ENCODE results near the gene FAM43A. TPM values are rescaled to one million over a fixed set of nuclear protein-coding genes. Genes with fewer than 3 reads are reported as not detected.

FAM43A gene
- total and polyA plus RNA-seq, 5 donors from 2014 or later, result 4.8 to 9.4 (median 6.5) TPM

DNA sequence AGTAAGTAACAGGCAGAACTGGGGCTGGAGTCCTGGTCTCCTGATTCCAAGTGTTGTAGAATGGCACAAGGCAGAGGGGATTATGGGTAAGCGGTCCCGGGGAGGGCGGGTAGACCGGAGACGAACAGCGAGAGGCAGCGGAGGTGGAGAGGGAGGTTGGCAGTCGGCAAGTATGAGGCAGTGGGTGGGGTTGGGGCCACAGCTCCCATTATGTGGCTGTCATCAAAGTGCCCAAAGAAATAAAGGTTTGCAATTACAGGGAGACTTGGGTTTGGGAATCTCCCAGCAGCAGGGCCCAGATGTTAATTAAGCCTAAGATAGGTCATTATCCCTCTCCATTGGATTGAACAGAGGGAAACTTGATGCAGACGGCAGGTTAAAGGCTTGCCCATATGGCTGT lies 16.9 kb downstream of the FAM43A start:
- H3K9me3 Mint-ChIP-seq, result peaks cover 0 to 11% (median 0%) of the 10 kb centered on the region in 7 donors
- no peak for ATAC-seq (ENCODE audit: low read depth in 2 of 2)
- H3K27ac Mint-ChIP-seq, result no peak overlapping the region
- Histone ChIP-seq H3K4me1 (ENCODE audit: control insufficient read depth, insufficient read depth, low read length, poor library complexity, severe bottlenecking) (no peaks in the 10 kb centered on the region), H3K27ac (ENCODE audit: insufficient read depth, low read length, poor library complexity, severe bottlenecking) (no peak overlapping the region), H3K27me3 (ENCODE audit: control insufficient read depth, insufficient read depth, low read length) (peaks cover 2% of the 10 kb centered on the region), H3K36me3 (ENCODE audit: control insufficient read depth, insufficient read depth, low read length) (no peaks in the 10 kb centered on the region), H3K4me3 (ENCODE audit: low read depth, low read length) (no peak overlapping the region), H3K9me3 (ENCODE audit: control insufficient read depth in 2 of 2, low read length in 2 of 2) (peaks cover 3 to 7% of the 10 kb centered on the region in 2 experiments)
- no peaks in the 10 kb centered on the region for H3K36me3 Mint-ChIP-seq
- no peak overlapping the region for H3K4me3 Mint-ChIP-seq
- H3K27me3 Mint-ChIP-seq, result peaks cover 23% of the 10 kb centered on the region
- no peak for DNase-seq
- no peaks in the 10 kb centered on the region for H3K4me1 Mint-ChIP-seq

DNA sequence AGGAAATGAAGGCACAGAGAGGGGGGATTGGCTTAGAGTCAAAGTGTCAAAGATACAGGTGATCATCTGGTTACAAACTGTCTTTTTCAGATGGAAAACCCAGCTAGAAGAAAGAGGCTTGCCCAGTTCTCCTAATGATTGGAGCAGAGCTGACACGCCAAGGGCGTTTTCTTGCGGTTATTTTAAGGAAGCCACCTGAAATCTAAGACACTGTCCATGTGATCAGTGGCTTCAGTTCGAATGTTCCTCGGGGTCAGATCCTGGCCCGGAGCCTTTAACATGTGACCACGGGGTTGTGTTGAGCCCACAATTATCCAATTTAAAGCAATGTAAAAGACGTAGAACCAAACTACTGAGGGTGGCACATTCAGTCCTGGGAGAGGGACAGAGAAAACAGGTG lies 19.5 kb downstream of the FAM43A start:
- Histone ChIP-seq H3K9me3 (ENCODE audit: control insufficient read depth in 2 of 2, low read length in 2 of 2) (peaks cover 0 to 2% of the 10 kb centered on the region in 2 experiments), H3K36me3 (ENCODE audit: control insufficient read depth, insufficient read depth, low read length) (no peaks in the 10 kb centered on the region), H3K4me3 (ENCODE audit: low read depth, low read length) (no peak overlapping the region), H3K4me1 (ENCODE audit: control insufficient read depth, insufficient read depth, low read length, poor library complexity, severe bottlenecking) (no peaks in the 10 kb centered on the region), H3K27me3 (ENCODE audit: control insufficient read depth, insufficient read depth, low read length) (no peaks in the 10 kb centered on the region), H3K27ac (ENCODE audit: insufficient read depth, low read length, poor library complexity, severe bottlenecking) (no peak overlapping the region)
- DNase-seq (no peak), ATAC-seq (ENCODE audit: low read depth in 2 of 2) (no peak)
- Mint-ChIP-seq H3K4me3 (no peak overlapping the region), H3K36me3 (no peaks in the 10 kb centered on the region), H3K9me3 (peaks cover 0 to 5% (median 2%) of the 10 kb centered on the region in 7 donors), H3K27ac (no peak overlapping the region), H3K4me1 (no peaks in the 10 kb centered on the region), H3K27me3 (peaks cover 24% of the 10 kb centered on the region)

DNA sequence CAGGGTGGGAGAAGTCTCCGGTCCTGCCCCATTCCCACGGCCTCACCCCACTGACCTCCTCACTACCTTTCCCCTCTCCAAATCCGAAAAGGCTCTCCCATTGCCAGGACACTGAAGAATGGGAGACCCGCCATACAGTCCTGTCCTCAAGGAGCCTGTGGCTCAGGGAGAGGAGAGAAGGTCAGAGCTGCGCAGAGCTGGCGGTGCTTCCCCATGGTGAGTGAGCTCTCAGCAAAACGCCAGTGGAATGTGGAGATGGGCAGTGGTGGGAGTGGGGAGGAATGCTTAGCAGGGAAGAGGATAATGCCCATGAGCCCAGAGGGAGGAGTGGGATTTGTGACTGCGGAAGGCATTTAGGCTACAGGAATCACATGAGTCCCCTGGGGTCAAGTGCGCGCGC lies 20.1 kb downstream of the FAM43A start:
- Mint-ChIP-seq H3K27me3 (peaks cover 24% of the 10 kb centered on the region), H3K9me3 (peaks cover 0 to 4% (median 2%) of the 10 kb centered on the region in 7 donors), H3K36me3 (no peaks in the 10 kb centered on the region), H3K27ac (peak overlapping the region in 1 of 3 donors; percentile 35), H3K4me3 (no peak overlapping the region), H3K4me1 (no peaks in the 10 kb centered on the region)
- Histone ChIP-seq H3K9me3 (ENCODE audit: control insufficient read depth in 2 of 2, low read length in 2 of 2) (peaks cover 0 to 2% of the 10 kb centered on the region in 2 experiments), H3K27me3 (ENCODE audit: control insufficient read depth, insufficient read depth, low read length) (no peaks in the 10 kb centered on the region), H3K36me3 (ENCODE audit: control insufficient read depth, insufficient read depth, low read length) (no peaks in the 10 kb centered on the region), H3K4me1 (ENCODE audit: control insufficient read depth, insufficient read depth, low read length, poor library complexity, severe bottlenecking) (no peaks in the 10 kb centered on the region), H3K27ac (ENCODE audit: insufficient read depth, low read length, poor library complexity, severe bottlenecking) (no peak overlapping the region), H3K4me3 (ENCODE audit: low read depth, low read length) (no peak overlapping the region)
- DNase-seq (no peak), ATAC-seq (ENCODE audit: low read depth in 2 of 2) (no peak)

DNA sequence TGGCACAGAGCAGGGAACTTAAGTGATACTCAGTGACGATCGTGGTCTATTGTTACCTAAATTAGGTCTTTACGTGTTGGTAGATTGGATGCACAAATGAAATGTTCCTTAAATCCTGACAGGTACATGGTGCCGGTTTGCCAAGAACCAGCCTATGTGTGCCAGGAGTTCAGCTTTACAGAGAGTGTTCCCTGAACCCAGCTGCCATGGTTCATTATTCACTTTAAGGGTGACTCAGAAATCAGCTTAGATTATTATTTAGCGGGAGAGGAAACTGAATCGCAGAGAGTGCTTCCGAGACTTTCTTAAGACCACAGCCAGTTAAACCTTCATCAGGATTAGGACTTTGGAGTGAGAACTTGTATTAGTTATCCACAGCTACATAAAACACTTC lies 21.5 kb downstream of the FAM43A start:
- no peak for DNase-seq
- peaks cover 0 to 2% of the 10 kb centered on the region in 2 experiments for H3K9me3 ChIP-seq (ENCODE audit: control insufficient read depth in 2 of 2, low read length in 2 of 2)

DNA sequence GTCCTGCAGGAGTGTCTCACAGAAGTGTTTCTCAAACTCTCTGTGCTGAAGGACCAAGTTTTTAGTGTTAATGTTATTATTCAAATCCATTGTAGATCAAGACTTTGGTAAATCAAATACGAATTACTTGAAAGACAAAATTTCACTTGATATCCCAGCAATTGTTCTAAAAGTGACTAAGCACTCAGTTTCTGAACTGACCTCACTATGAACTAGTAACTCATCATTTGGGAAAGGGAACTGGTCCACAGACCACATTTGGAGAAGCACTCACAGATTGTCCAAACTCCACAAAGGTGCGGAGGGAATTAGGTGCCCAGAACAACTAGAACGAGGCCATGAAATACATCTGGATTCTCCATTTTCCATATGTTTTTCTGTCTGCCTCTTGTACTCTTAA lies 25.6 kb downstream of the FAM43A start:
- Mint-ChIP-seq H3K4me1 (no peaks in the 10 kb centered on the region), H3K27me3 (peaks cover 31% of the 10 kb centered on the region), H3K27ac (no peak overlapping the region), H3K36me3 (no peaks in the 10 kb centered on the region), H3K9me3 (peaks cover 0 to 4% (median 2%) of the 10 kb centered on the region in 7 donors), H3K4me3 (no peak overlapping the region)
- peaks cover 0 to 2% of the 10 kb centered on the region in 2 experiments for H3K9me3 ChIP-seq (ENCODE audit: control insufficient read depth in 2 of 2, low read length in 2 of 2)
- ATAC-seq (ENCODE audit: low read depth in 2 of 2) (no peak), DNase-seq (no peak)
- peaks cover 3% of the 10 kb centered on the region for H3K27me3 ChIP-seq (ENCODE audit: control insufficient read depth, insufficient read depth, low read length)
- H3K36me3 ChIP-seq (ENCODE audit: control insufficient read depth, insufficient read depth, low read length), result no peaks in the 10 kb centered on the region
- H3K4me1 ChIP-seq (ENCODE audit: control insufficient read depth, insufficient read depth, low read length, poor library complexity, severe bottlenecking), result no peaks in the 10 kb centered on the region
- no peak overlapping the region for H3K4me3 ChIP-seq (ENCODE audit: low read depth, low read length)
- no peak overlapping the region for H3K27ac ChIP-seq (ENCODE audit: insufficient read depth, low read length, poor library complexity, severe bottlenecking)

More for the DNA sequence above, 21.5 kb downstream of the FAM43A start:
- H3K27ac Mint-ChIP-seq, result no peak overlapping the region
- Histone ChIP-seq H3K4me3 (ENCODE audit: low read depth, low read length) (no peak overlapping the region), H3K4me1 (ENCODE audit: control insufficient read depth, insufficient read depth, low read length, poor library complexity, severe bottlenecking) (no peaks in the 10 kb centered on the region), H3K27me3 (ENCODE audit: control insufficient read depth, insufficient read depth, low read length) (no peaks in the 10 kb centered on the region), H3K27ac (ENCODE audit: insufficient read depth, low read length, poor library complexity, severe bottlenecking) (no peak overlapping the region), H3K36me3 (ENCODE audit: control insufficient read depth, insufficient read depth, low read length) (no peaks in the 10 kb centered on the region)
- no peaks in the 10 kb centered on the region for H3K4me1 Mint-ChIP-seq
- ATAC-seq (ENCODE audit: low read depth in 2 of 2), result no peak
- H3K36me3 Mint-ChIP-seq, result no peaks in the 10 kb centered on the region
- peaks cover 36% of the 10 kb centered on the region for H3K27me3 Mint-ChIP-seq
- no peak overlapping the region for H3K4me3 Mint-ChIP-seq
- peaks cover 0 to 4% (median 2%) of the 10 kb centered on the region in 7 donors for H3K9me3 Mint-ChIP-seq

DNA sequence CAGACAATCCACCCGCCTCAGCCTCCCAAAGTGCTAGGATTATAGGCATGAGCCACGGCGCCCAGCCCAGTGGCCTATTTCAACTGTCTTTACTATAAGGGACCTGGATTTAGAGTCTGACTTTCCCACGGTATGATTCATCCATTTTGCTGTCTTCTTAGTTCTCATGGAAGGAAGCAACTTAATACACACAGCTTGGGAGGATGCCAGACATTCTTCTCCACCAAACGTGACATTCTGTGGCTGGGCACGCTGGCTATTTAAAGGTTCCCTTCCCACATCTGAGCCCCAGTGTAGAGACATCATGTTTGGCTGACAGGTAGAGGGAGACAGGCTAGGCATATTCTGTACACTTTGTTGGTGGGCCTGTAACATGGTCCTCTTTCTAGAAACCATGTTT lies 26.2 kb downstream of the FAM43A start:
- no peak for ATAC-seq (ENCODE audit: low read depth in 2 of 2)
- H3K27ac Mint-ChIP-seq, result no peak overlapping the region
- Histone ChIP-seq H3K4me3 (ENCODE audit: low read depth, low read length) (no peak overlapping the region), H3K9me3 (ENCODE audit: control insufficient read depth in 2 of 2, low read length in 2 of 2) (peaks cover 0 to 2% of the 10 kb centered on the region in 2 experiments), H3K27ac (ENCODE audit: insufficient read depth, low read length, poor library complexity, severe bottlenecking) (no peak overlapping the region), H3K4me1 (ENCODE audit: control insufficient read depth, insufficient read depth, low read length, poor library complexity, severe bottlenecking) (no peaks in the 10 kb centered on the region), H3K27me3 (ENCODE audit: control insufficient read depth, insufficient read depth, low read length) (peaks cover 3% of the 10 kb centered on the region), H3K36me3 (ENCODE audit: control insufficient read depth, insufficient read depth, low read length) (no peaks in the 10 kb centered on the region)
- peaks cover 31% of the 10 kb centered on the region for H3K27me3 Mint-ChIP-seq
- no peak for DNase-seq
- H3K36me3 Mint-ChIP-seq, result no peaks in the 10 kb centered on the region
- H3K4me1 Mint-ChIP-seq, result no peaks in the 10 kb centered on the region
- H3K4me3 Mint-ChIP-seq, result no peak overlapping the region
- peaks cover 0 to 4% (median 2%) of the 10 kb centered on the region in 7 donors for H3K9me3 Mint-ChIP-seq

DNA sequence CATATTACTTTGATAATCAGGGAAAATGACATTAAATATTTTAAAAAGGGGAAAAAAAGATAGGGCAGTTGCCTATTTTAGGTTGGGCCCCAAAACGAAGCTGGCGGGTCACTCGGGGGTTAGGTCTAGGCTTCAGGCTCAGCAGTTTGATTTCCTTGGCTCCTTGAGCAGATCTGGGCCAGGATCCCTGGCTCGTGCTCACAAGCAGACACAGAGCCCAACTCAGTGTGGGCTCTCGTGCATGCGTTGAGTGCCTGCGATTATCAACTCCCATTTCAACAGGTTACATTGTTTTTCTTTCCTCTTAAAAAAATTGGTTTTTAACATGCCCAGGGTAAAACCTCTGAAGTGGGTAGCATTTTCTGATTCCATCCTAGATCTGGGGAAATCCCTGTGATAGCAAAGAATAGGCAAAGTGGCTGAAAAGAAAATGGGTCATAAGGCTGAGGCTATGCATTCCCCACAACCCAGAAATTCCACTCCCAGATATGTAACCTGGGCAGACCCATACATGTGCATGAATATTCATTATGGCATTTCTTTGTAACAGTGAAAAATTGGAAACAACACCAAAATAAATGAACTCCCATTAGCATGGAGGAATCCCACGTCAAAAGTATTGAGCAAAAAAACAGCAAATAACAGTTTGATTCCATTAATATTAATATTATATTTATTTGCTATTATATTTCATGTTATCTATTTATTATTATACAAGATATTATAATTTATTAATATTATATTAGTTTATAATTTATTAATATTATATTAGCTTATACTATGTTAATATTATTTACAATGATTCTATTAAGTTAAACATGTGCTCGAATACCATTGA lies 27.8 kb downstream of the FAM43A start:
- peaks cover 27% of the 10 kb centered on the region for H3K27me3 Mint-ChIP-seq
- H3K4me3 Mint-ChIP-seq, result no peak overlapping the region
- peak overlapping the region in 1 of 3 donors; percentile 23 for H3K27ac Mint-ChIP-seq
- Histone ChIP-seq H3K27me3 (ENCODE audit: control insufficient read depth, insufficient read depth, low read length) (peaks cover 3% of the 10 kb centered on the region), H3K9me3 (ENCODE audit: control insufficient read depth in 2 of 2, low read length in 2 of 2) (no peaks in the 10 kb centered on the region), H3K27ac (ENCODE audit: insufficient read depth, low read length, poor library complexity, severe bottlenecking) (no peak overlapping the region), H3K4me1 (ENCODE audit: control insufficient read depth, insufficient read depth, low read length, poor library complexity, severe bottlenecking) (no peaks in the 10 kb centered on the region), H3K36me3 (ENCODE audit: control insufficient read depth, insufficient read depth, low read length) (no peaks in the 10 kb centered on the region), H3K4me3 (ENCODE audit: low read depth, low read length) (no peak overlapping the region)
- no peaks in the 10 kb centered on the region for H3K4me1 Mint-ChIP-seq
- peaks cover 0 to 3% (median 0%) of the 10 kb centered on the region in 7 donors for H3K9me3 Mint-ChIP-seq
- H3K36me3 Mint-ChIP-seq, result no peaks in the 10 kb centered on the region
- ATAC-seq (ENCODE audit: low read depth in 2 of 2) (no peak), DNase-seq (no peak)

DNA sequence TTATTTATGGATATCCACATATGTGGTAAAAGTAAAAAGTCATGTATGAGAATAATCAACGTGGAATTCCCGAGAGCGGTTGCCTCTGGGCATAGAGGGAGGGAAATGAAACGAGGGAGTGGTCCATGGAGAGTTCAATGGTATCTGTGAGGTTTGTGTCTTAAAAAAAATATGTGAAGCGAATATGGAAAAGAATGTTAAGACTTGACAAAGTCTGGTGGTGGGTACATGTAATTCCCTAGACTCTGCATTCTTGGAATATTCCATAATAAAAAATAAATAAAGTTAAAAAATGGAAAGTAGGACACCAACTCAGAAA lies 28.4 kb downstream of the FAM43A start:
- no peak for ATAC-seq (ENCODE audit: low read depth in 2 of 2)
- no peak overlapping the region for H3K27ac Mint-ChIP-seq
- H3K4me3 Mint-ChIP-seq, result no peak overlapping the region
- no peaks in the 10 kb centered on the region for H3K4me1 Mint-ChIP-seq
- H3K36me3 Mint-ChIP-seq, result no peaks in the 10 kb centered on the region
- peaks cover 0 to 3% (median 0%) of the 10 kb centered on the region in 7 donors for H3K9me3 Mint-ChIP-seq
- H3K27me3 Mint-ChIP-seq, result peaks cover 22% of the 10 kb centered on the region
- Histone ChIP-seq H3K9me3 (ENCODE audit: control insufficient read depth in 2 of 2, low read length in 2 of 2) (no peaks in the 10 kb centered on the region), H3K27ac (ENCODE audit: insufficient read depth, low read length, poor library complexity, severe bottlenecking) (no peak overlapping the region), H3K27me3 (ENCODE audit: control insufficient read depth, insufficient read depth, low read length) (peaks cover 3% of the 10 kb centered on the region), H3K4me1 (ENCODE audit: control insufficient read depth, insufficient read depth, low read length, poor library complexity, severe bottlenecking) (no peaks in the 10 kb centered on the region), H3K4me3 (ENCODE audit: low read depth, low read length) (no peak overlapping the region), H3K36me3 (ENCODE audit: control insufficient read depth, insufficient read depth, low read length) (no peaks in the 10 kb centered on the region)
- no peak for DNase-seq

Measured in CD4-positive, CD25-positive, alpha-beta regulatory T cell (primary cell).